CD8-positive, alpha-beta memory T cell (primary cell): ENCODE measurements around the gene UMAD1. TPM values are rescaled to one million over a fixed set of nuclear protein-coding genes. Genes with fewer than 3 reads are reported as not detected.

Source experiments
- CTCF ChIA-PET: fragments of 350-600 bp; sonication (Branson Sonifier 250); formaldehyde crosslinking; loops from one replicate; lab custom pipeline; 2021; ENCODE audit warnings: antibody characterized with exemption; lab: Charles Lee
- POLR2A ChIA-PET: fragments of 350-600 bp; sonication (Branson Sonifier 250); formaldehyde crosslinking; loops from one replicate; lab custom pipeline; 2021; ENCODE audit warnings: antibody characterized with exemption; lab: Charles Lee
- DNase-seq, 5 donors: peaks; one replicate each; pipeline versions ENCODE4 v3.0.0 to v3.0.0-alpha.2; 2020 to 2022; ENCODE audit warnings: mixed read lengths in 1 of 5
- H3K27ac ChIP-seq: one replicate; pipeline ENCODE4 v1.7.0; 2013; ENCODE audit warnings: low read depth, mild to moderate bottlenecking, low read length, moderate library complexity
- H3K27me3 ChIP-seq: 2 replicates; pipeline ENCODE4 v1.7.0; 2013; ENCODE audit warnings: low read length, mild to moderate bottlenecking; ENCODE audit not compliant: insufficient read depth, poor library complexity, severe bottlenecking
- H3K36me3 ChIP-seq: 2 replicates; pipeline ENCODE4 v1.7.0; 2013; ENCODE audit warnings: mild to moderate bottlenecking, low read length, moderate library complexity; ENCODE audit not compliant: insufficient read depth
- H3K4me1 ChIP-seq: 2 replicates; pipeline ENCODE4 v1.7.0; 2013; ENCODE audit warnings: mild to moderate bottlenecking, low read length, moderate library complexity; ENCODE audit not compliant: insufficient read depth
- H3K4me3 ChIP-seq: 2 replicates; pipeline ENCODE4 v1.7.0; 2013; ENCODE audit warnings: mild to moderate bottlenecking, low read length
- H3K9me3 ChIP-seq: 2 replicates; pipeline ENCODE4 v1.7.0; 2013; ENCODE audit warnings: mild to moderate bottlenecking, low read length
- H3K27ac Mint-ChIP-seq, 8 donors: one replicate each; pipeline ENCODE4 v1.8.0; 2020 to 2021; ENCODE audit warnings: mixed read lengths in 8 of 8, mild to moderate bottlenecking in 6 of 8, inconsistent platforms in 3 of 8, moderate library complexity in 3 of 8
- H3K27me3 Mint-ChIP-seq, 2 donors: one replicate each; pipeline ENCODE4 v1.8.0; 2020 to 2021; ENCODE audit warnings: mixed read lengths in 2 of 2, mild to moderate bottlenecking in 1 of 2, moderate library complexity in 1 of 2
- H3K36me3 Mint-ChIP-seq, 3 donors: one replicate each; pipeline ENCODE4 v1.8.0; 2020 to 2021; ENCODE audit warnings: mixed read lengths in 3 of 3, inconsistent platforms in 1 of 3, mild to moderate bottlenecking in 1 of 3
- H3K4me1 Mint-ChIP-seq, 3 donors: one replicate each; pipeline ENCODE4 v1.8.0; 2020 to 2021; ENCODE audit warnings: mixed read lengths in 3 of 3, inconsistent platforms in 1 of 3, mild to moderate bottlenecking in 1 of 3
- H3K4me3 Mint-ChIP-seq, 7 donors: one replicate each; pipeline ENCODE4 v1.8.0; 2020 to 2021; ENCODE audit warnings: mixed read lengths in 7 of 7, mild to moderate bottlenecking in 6 of 7, moderate library complexity in 4 of 7, inconsistent platforms in 2 of 7
- H3K9me3 Mint-ChIP-seq, 5 donors: one replicate each; pipeline ENCODE4 v1.8.0; 2020 to 2022; ENCODE audit warnings: mixed read lengths in 5 of 5, mild to moderate bottlenecking in 3 of 5, moderate library complexity in 2 of 5, inconsistent platforms in 1 of 5
- polyA plus RNA-seq: library from polyadenylated mRNA; unstranded; fragments of 300-500 nt; fragmentation: Illumina TruSeq; gene quantifications from one replicate; pipeline ENCODE4 v1.2.3, GENCODE V29; 2021
- total RNA-seq, 2 experiments: library from RNA; stranded (reverse); gene quantifications; one replicate each; pipeline ENCODE4 v1.2.3, GENCODE V29; 2021

The UMAD1 gene
- total and polyA plus RNA-seq, 3 experiments from 2014 or later: 13.5 to 27.4 (median 14.8) TPM

GRCh38 chr7:7736671-7737070 lies 96.1 kb downstream of the UMAD1 start:
- H3K36me3 Mint-ChIP-seq: no peaks in the 10 kb centered on the region
- peak overlapping the region in 1 of 8 donors; percentile 63 for H3K27ac Mint-ChIP-seq
- no peak for DNase-seq
- no peak overlapping the region for H3K27ac ChIP-seq
- no peaks in the 10 kb centered on the region for H3K36me3 ChIP-seq
- peaks cover 19 to 40% (median 27%) of the 10 kb centered on the region in 3 donors for H3K4me1 Mint-ChIP-seq
- no peak overlapping the region for H3K4me3 ChIP-seq
- no peaks in the 10 kb centered on the region for H3K27me3 Mint-ChIP-seq
- CTCF ChIA-PET: no interaction called here
- peak overlapping the region in 1 of 7 donors; percentile 54 for H3K4me3 Mint-ChIP-seq
- H3K9me3 Mint-ChIP-seq: no peaks in the 10 kb centered on the region
- POLR2A ChIA-PET: no interaction called here
- H3K9me3 ChIP-seq: no peaks in the 10 kb centered on the region
- H3K27me3 ChIP-seq: no peaks in the 10 kb centered on the region
- H3K4me1 ChIP-seq: no peaks in the 10 kb centered on the region

GRCh38 chr7:7737674-7738073 lies 97.1 kb downstream of the UMAD1 start:
- Histone ChIP-seq H3K27ac (no peak overlapping the region), H3K9me3 (no peaks in the 10 kb centered on the region), H3K27me3 (no peaks in the 10 kb centered on the region), H3K36me3 (no peaks in the 10 kb centered on the region), H3K4me3 (no peak overlapping the region), H3K4me1 (no peaks in the 10 kb centered on the region)
- peaks cover 0 to 6% (median 3%) of the 10 kb centered on the region in 3 donors for H3K36me3 Mint-ChIP-seq
- no peak overlapping the region for H3K27ac Mint-ChIP-seq
- H3K4me1 Mint-ChIP-seq: peaks cover 19 to 40% (median 27%) of the 10 kb centered on the region in 3 donors
- ChIA-PET POLR2A (no interaction called here), CTCF (no interaction called here)
- no peaks in the 10 kb centered on the region for H3K9me3 Mint-ChIP-seq
- no peaks in the 10 kb centered on the region for H3K27me3 Mint-ChIP-seq
- no peak for DNase-seq
- no peak overlapping the region for H3K4me3 Mint-ChIP-seq

DNA sequence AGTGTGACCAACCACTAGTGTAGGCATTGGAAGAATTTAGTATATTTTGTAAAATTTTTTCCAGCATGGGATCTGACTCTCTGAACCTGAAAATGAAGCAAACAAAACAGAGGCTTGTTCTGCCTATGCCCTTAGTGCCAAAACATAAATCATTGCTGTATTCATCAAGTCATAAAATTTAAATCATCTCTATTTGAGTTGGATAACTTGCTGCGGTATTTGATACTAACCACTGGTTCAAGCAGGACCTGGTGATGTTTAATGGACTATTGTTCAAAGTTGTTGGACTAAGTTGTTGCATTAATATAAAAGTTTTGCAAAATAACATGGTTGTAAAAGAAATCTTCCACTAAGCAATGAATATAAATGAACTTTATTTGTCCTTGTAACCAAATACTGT lies 97.6 kb downstream of the UMAD1 start:
- ChIA-PET CTCF (no interaction called here), POLR2A (no interaction called here)
- no peaks in the 10 kb centered on the region for H3K4me1 ChIP-seq

GRCh38 chr7:7738622-7739021 lies 98.1 kb downstream of the UMAD1 start:
- no peak for DNase-seq
- peaks cover 0 to 6% (median 3%) of the 10 kb centered on the region in 3 donors for H3K36me3 Mint-ChIP-seq
- CTCF ChIA-PET: no interaction called here
- no peaks in the 10 kb centered on the region for H3K4me1 ChIP-seq
- H3K9me3 Mint-ChIP-seq: no peaks in the 10 kb centered on the region
- H3K27me3 ChIP-seq: no peaks in the 10 kb centered on the region
- H3K4me3 Mint-ChIP-seq: peak overlapping the region in 3 of 7 donors; percentile 7 to 45 (median 41)
- no peak overlapping the region for H3K27ac ChIP-seq
- H3K27me3 Mint-ChIP-seq: no peaks in the 10 kb centered on the region
- peaks cover 19 to 40% (median 27%) of the 10 kb centered on the region in 3 donors for H3K4me1 Mint-ChIP-seq
- POLR2A ChIA-PET: no interaction called here
- no peaks in the 10 kb centered on the region for H3K9me3 ChIP-seq
- H3K27ac Mint-ChIP-seq: peak overlapping the region in 5 of 8 donors; percentile 15 to 82 (median 59)
- no peaks in the 10 kb centered on the region for H3K36me3 ChIP-seq
- no peak overlapping the region for H3K4me3 ChIP-seq

More for the DNA sequence above, 97.6 kb downstream of the UMAD1 start:
- DNase-seq: no peak
- no peak overlapping the region for H3K27ac Mint-ChIP-seq
- no peaks in the 10 kb centered on the region for H3K9me3 Mint-ChIP-seq
- no peak overlapping the region for H3K4me3 Mint-ChIP-seq
- peaks cover 19 to 40% (median 27%) of the 10 kb centered on the region in 3 donors for H3K4me1 Mint-ChIP-seq
- H3K27me3 Mint-ChIP-seq: no peaks in the 10 kb centered on the region
- no peaks in the 10 kb centered on the region for H3K27me3 ChIP-seq
- no peaks in the 10 kb centered on the region for H3K36me3 ChIP-seq
- no peaks in the 10 kb centered on the region for H3K9me3 ChIP-seq
- H3K4me3 ChIP-seq: no peak overlapping the region
- H3K36me3 Mint-ChIP-seq: peaks cover 0 to 6% (median 3%) of the 10 kb centered on the region in 3 donors
- no peak overlapping the region for H3K27ac ChIP-seq

GRCh38 chr7:7739204-7740036 lies 98.9 kb downstream of the UMAD1 start:
- H3K27me3 Mint-ChIP-seq: no peaks in the 10 kb centered on the region
- CTCF ChIA-PET: no interaction called here
- Histone ChIP-seq H3K36me3 (no peaks in the 10 kb centered on the region), H3K27ac (no peak overlapping the region), H3K4me3 (no peak overlapping the region), H3K9me3 (no peaks in the 10 kb centered on the region), H3K4me1 (no peaks in the 10 kb centered on the region), H3K27me3 (no peaks in the 10 kb centered on the region)
- H3K9me3 Mint-ChIP-seq: no peaks in the 10 kb centered on the region
- peak overlapping the region in 5 of 8 donors; percentile 31 to 87 (median 73) for H3K27ac Mint-ChIP-seq
- POLR2A ChIA-PET: no interaction called here
- peaks cover 19 to 38% (median 27%) of the 10 kb centered on the region in 3 donors for H3K4me1 Mint-ChIP-seq
- peaks cover 0 to 6% (median 3%) of the 10 kb centered on the region in 3 donors for H3K36me3 Mint-ChIP-seq
- H3K4me3 Mint-ChIP-seq: peak overlapping the region in 4 of 7 donors; percentile 16 to 37 (median 30)
- no peak for DNase-seq

DNA sequence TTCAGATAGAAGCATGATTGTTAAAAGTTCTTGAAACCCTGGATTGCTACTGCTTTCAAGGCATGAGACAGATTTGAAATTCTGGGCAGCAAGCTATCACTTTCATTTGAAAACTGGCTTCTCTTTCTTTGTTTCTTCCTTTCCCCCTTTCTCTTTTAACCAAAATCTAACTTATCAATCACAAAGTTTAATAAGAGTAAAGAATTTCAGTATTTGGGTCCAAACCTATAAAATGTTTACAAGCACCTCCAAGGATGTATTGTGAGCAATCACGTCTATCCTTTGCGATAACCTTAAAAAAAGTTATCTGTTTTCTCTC lies 99.4 kb downstream of the UMAD1 start:
- peaks cover 19 to 39% (median 27%) of the 10 kb centered on the region in 3 donors for H3K4me1 Mint-ChIP-seq
- H3K9me3 Mint-ChIP-seq: no peaks in the 10 kb centered on the region
- no peaks in the 10 kb centered on the region for H3K9me3 ChIP-seq
- DNase-seq: no peak
- peaks cover 0 to 6% (median 3%) of the 10 kb centered on the region in 3 donors for H3K36me3 Mint-ChIP-seq
- H3K36me3 ChIP-seq: no peaks in the 10 kb centered on the region
- peak overlapping the region in 5 of 8 donors; percentile 4 to 86 (median 73) for H3K27ac Mint-ChIP-seq
- no peaks in the 10 kb centered on the region for H3K27me3 Mint-ChIP-seq
- H3K27ac ChIP-seq: no peak overlapping the region
- no peak overlapping the region for H3K4me3 ChIP-seq
- ChIA-PET CTCF (no interaction called here), POLR2A (no interaction called here)
- H3K27me3 ChIP-seq: no peaks in the 10 kb centered on the region
- peak overlapping the region in 1 of 7 donors; percentile 32 for H3K4me3 Mint-ChIP-seq
- H3K4me1 ChIP-seq: no peaks in the 10 kb centered on the region

GRCh38 chr7:7742223-7742622 lies 101.7 kb downstream of the UMAD1 start:
- ChIA-PET POLR2A (no interaction called here), CTCF (no interaction called here)
- Histone ChIP-seq H3K27ac (no peak overlapping the region), H3K27me3 (no peaks in the 10 kb centered on the region), H3K9me3 (no peaks in the 10 kb centered on the region), H3K4me1 (no peaks in the 10 kb centered on the region), H3K36me3 (no peaks in the 10 kb centered on the region), H3K4me3 (no peak overlapping the region)
- Mint-ChIP-seq H3K4me1 (peaks cover 19 to 44% (median 27%) of the 10 kb centered on the region in 3 donors), H3K4me3 (peak overlapping the region in 1 of 7 donors; percentile 34), H3K9me3 (no peaks in the 10 kb centered on the region), H3K36me3 (peaks cover 0 to 6% (median 3%) of the 10 kb centered on the region in 3 donors), H3K27me3 (no peaks in the 10 kb centered on the region), H3K27ac (peak overlapping the region in 1 of 8 donors; percentile 58)
- DNase-seq: no peak

DNA sequence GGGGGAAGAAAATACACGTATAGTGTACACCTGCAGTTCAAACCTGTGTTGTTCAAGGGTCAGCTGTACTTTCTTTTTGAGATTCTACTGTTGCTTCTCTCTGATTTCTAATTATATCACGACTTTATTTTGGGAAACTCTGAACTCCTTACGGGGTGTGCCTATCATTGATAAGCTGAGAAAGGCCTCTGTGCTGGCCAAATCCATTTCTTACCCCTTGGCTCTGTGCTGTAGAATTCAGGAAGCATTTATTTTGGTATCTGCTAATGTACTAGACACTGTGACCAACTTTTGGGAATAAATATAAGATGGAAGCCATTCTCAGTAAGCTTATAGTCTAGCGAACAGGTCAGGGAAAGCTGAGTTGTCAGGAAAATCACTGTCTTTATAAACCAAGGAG lies 104.7 kb downstream of the UMAD1 start:
- ChIA-PET POLR2A (no interaction called here), CTCF (no interaction called here)
- DNase-seq: no peak
- H3K27me3 Mint-ChIP-seq: no peaks in the 10 kb centered on the region
- H3K9me3 Mint-ChIP-seq: no peaks in the 10 kb centered on the region
- Histone ChIP-seq H3K4me1 (no peaks in the 10 kb centered on the region), H3K9me3 (no peaks in the 10 kb centered on the region), H3K4me3 (no peak overlapping the region), H3K27me3 (no peaks in the 10 kb centered on the region), H3K27ac (no peak overlapping the region), H3K36me3 (no peaks in the 10 kb centered on the region)
- H3K36me3 Mint-ChIP-seq: peaks cover 0 to 6% (median 3%) of the 10 kb centered on the region in 3 donors
- no peak overlapping the region for H3K27ac Mint-ChIP-seq
- H3K4me1 Mint-ChIP-seq: peaks cover under 1 to 16% (median 8%) of the 10 kb centered on the region in 3 donors
- H3K4me3 Mint-ChIP-seq: no peak overlapping the region
